KOPT-K1 (cell line): ENCODE measurements around the gene PDE9A.

Experiments used
- H3K27ac ChIP-seq: fragments of 200-600 bp; sonication (generic); 2 replicates; pipeline ENCODE4 v1.5.1; 2016; ENCODE audit warnings: antibody characterized with exemption, mild to moderate bottlenecking, low read depth, low read length; ENCODE audit not compliant: poor library complexity, severe bottlenecking
- H3K36me3 ChIP-seq: fragments of 200-600 bp; sonication (generic); 2 replicates; pipeline ENCODE4 v1.5.1; 2017; ENCODE audit warnings: antibody characterized with exemption, mild to moderate bottlenecking, low read length, moderate library complexity; ENCODE audit not compliant: insufficient read depth
- H3K9me3 ChIP-seq: fragments of 200-600 bp; sonication (generic); 2 replicates; pipeline ENCODE4 v1.5.1; 2017; ENCODE audit warnings: antibody characterized with exemption, low read length, mild to moderate bottlenecking; ENCODE audit not compliant: insufficient read depth, poor library complexity, severe bottlenecking

PDE9A gene

DNA sequence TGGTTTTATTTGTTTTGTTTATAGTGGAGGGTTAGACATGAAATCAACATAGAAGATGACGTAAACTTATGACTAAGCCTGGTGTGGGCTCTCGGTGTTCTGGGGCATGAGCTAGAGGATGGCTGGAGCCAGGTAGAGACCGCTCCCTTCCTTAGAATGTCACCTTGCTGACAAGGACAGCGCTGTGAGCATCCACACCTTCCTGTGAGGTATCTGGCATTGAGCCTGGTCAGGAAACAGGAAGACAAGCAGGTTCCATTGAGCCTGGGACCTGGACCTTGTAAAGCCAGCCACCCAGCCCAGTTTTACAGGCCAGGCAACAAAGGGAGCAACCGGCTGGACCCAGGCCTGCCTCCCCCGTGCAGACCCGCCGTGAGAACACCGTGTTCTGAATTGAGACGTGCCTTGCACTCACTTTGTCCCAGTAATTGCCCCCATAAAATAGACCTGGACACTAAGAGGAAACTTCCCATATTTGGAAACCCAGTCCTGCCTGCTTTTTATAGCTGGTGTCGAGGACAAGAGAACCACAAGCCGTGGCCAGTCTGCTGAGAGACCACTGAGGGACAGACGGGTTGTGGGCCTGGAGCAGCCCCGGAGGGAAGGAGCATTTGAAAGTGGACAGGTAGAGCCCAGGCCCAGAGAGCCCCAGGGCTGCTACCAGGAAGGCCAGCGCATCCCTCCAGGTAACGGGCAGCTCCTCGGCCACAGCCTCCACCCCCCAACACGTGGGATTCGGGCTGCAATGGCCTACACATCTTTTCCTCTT, 78.0 kb downstream of the PDE9A start:
- H3K27ac ChIP-seq, result no peak overlapping the region
- peaks cover 9% of the 10 kb centered on the region for H3K9me3 ChIP-seq
- no peaks in the 10 kb centered on the region for H3K36me3 ChIP-seq

DNA sequence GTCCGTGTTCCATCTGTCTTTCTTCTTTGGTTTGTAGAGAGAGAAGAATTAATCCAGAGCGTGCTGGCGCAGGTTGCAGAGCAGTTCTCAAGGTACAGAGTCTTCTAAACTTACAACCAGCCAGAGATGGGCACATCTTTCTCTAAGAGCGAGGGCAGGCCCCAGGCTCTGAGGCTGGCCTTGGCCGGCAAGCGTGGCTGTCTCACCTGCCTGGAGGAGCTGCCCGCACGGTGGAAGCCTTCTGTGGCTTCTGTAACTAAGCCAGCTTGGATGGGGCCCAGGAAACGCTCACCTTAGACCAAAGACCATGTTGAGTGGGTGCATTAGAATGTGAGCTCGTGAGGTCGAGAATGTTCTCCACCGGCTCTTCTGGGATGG, 78.6 kb downstream of the PDE9A start:
- Histone ChIP-seq H3K9me3 (peaks cover 9% of the 10 kb centered on the region), H3K27ac (no peak overlapping the region), H3K36me3 (no peaks in the 10 kb centered on the region)

DNA sequence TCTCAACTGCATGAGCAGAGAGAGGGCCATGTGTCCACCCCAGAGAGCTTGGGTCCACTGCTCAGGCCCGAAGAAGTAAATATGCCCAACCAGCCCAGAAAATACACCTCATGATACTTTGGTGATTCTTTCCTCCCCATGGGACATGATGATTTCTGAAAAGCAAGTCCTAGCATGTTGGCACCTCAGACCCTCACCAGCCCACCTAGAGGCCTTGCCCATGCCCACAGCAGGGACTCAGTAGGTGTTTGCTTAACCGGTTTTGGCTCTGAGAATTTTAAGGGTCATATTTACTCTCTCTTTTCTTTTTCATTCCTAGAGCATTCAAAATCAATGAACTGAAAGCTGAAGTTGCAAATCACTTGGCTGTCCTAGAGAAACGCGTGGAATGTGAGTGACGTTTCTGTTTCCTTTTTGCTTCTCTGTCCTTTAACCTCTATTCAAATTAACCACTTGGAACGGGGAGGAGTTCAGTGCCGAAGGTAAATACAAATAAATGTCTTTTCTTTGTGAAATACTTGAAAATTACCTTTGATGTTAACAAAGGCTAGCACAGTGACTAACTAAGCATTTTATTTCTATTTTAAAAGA, 79.7 kb downstream of the PDE9A start:
- Histone ChIP-seq H3K9me3 (peaks cover 9% of the 10 kb centered on the region), H3K36me3 (no peaks in the 10 kb centered on the region), H3K27ac (no peak overlapping the region)

DNA sequence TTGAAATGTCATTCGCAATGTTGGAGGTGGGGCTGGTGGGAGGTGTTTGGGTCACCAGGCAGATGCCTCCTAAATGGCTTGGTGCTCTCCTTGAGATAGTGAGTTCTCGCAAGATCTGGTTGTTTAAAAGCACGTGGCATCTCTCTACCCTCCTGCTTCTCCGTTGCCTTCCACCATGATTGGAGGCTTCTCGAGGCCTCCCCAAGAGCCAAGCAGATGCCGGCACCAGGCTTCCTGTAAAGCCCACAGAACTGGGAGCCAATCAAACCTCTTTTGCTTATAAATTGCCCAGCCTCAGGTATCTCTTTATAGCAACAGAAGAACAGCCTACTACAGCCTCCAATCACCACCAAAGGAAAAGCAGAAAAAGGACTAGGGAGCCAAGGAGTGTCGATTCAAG, 80.5 kb downstream of the PDE9A start:
- Histone ChIP-seq H3K36me3 (no peaks in the 10 kb centered on the region), H3K27ac (no peak overlapping the region), H3K9me3 (peaks cover 9% of the 10 kb centered on the region)

DNA sequence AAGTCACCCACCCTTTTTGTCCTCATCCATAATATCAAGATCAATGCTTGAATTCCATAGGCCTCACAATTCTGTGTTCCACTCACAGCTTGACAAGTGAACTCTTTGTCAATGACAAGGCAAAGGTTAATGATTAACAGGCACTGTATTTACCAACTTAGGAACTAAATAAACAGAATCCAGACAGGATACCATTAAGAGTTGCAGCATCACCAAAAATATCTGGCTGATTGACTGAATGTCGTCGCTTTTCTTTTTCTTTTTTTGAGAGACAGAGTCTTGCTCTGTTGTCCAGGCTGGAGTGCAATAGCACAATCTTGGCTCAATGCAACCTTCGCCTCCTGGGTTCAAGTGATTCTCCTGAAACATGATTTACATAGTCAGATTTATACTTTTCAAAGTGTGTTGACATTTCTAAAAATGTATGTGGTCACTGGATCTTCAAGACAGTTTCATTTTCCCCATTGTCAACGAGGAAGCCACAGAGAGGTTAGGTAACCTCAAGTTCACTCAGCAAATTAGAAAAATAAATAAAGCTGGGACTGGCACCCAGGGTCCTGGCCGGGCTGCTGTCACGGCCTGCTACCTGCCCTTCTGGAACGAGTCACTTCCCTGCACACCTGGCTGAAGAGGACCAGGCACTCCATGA, 81.0 kb downstream of the PDE9A start:
- no peaks in the 10 kb centered on the region for H3K36me3 ChIP-seq
- no peak overlapping the region for H3K27ac ChIP-seq

DNA sequence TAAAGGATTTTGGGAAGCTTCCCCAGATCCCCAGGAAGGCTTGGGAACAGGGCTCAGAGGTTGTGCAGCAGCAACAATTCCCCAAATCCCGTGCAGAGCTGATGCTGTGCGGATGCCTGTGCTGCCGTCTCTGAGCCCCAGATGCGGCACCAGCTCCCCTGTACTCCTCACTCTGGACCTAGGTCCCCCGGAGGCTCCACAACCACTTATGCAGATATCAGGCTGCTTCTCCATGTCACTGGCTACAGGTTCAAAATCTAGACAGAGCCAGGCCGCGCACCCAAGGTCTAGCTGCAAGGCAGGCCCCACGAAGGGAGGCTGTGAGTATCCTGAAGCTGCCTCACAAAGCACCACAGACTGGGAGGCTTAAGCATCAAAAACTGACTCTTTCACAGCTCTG, 81.6 kb downstream of the PDE9A start:
- no peaks in the 10 kb centered on the region for H3K9me3 ChIP-seq
- no peak overlapping the region for H3K27ac ChIP-seq
- no peaks in the 10 kb centered on the region for H3K36me3 ChIP-seq

More for the DNA sequence above, 81.0 kb downstream of the PDE9A start:
- H3K9me3 ChIP-seq, result peaks cover 3% of the 10 kb centered on the region

DNA sequence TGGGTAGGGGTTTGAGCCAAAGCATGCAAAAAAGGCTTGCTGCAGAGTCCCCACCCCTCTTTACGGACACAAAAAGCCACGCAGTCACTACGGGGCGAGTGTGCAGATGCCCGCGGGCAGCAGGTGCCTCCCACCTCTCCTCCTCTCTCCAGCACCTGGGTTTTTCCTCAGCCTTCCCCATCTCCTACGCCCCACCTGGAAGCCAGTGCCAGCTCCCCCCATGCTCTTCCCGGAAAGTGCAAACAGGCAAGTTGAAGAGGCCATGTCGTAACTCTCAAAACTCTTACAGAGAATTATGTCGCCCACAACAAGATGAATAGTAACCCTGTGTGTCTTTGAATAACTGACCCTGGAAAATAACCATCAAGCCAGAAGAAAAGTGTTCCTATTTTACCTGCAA, 82.5 kb downstream of the PDE9A start:
- H3K36me3 ChIP-seq, result no peaks in the 10 kb centered on the region
- no peak overlapping the region for H3K27ac ChIP-seq

DNA sequence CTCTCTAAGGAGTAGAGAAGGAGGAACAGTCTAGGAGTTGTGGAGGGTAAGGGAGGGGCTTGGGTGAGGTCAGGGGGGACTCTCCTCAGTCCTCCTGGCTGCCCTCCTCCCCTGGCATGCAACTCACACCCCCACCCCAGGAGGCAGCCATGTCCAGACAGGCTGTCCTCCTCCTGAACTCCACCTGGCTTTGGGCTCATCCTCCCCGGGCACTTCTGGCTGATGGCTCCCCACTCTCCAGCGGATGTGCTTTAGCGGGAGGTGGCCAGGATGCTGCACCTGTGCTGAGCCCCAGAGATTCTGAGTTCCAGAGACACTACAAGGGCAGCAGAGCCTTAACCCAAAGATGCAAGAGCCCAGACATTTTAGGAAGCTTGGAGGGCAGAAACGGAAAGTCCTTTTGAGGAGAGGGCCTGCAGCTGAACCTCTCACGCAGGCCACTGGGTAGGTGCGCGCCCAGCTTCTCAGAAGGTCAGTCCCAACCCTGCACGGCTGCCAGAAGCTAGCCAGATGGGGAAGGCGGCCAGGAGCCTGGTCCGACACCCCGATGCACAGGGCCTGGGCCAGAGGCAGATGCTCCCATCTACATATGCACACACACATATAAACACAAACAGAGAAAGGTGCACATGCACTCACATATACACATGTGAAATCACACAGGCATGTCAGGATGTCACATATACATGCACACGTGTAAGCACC, 83.4 kb downstream of the PDE9A start:
- H3K36me3 ChIP-seq, result no peaks in the 10 kb centered on the region
- H3K9me3 ChIP-seq, result no peaks in the 10 kb centered on the region
- no peak overlapping the region for H3K27ac ChIP-seq

More for the DNA sequence above, 82.5 kb downstream of the PDE9A start:
- H3K9me3 ChIP-seq, result no peaks in the 10 kb centered on the region

DNA sequence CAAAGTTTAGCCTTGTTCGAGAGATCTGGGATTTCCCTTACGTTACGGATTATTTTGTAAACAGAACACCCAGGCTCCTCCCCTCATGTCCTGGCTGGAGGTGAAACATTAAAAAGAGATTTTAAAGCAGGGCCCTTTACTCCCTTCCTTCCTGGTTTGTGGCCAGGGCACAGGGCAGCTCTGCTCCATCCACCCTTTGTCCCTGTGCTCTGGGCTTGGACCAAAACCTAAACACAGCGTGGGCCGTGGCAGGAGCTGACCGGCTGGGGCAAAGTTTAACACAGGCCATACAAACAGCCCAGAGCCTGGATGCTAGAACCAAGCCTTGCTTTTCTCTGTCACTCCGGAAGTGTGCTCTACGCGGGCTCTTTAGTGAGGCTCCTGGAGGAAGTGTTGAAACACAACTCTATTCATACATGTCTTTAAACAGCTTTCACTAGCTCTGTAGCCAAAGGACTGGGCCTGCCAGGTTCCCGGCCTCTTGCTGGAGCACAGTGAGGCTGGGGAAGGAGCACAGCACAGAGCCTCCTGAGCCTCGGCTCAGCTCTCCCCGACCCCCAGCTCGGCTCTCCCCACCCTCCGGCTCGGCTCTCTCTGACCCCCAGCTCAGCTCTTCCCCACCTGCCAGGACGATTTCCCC, 84.7 kb downstream of the PDE9A start:
- Histone ChIP-seq H3K9me3 (no peaks in the 10 kb centered on the region), H3K27ac (no peak overlapping the region)

DNA sequence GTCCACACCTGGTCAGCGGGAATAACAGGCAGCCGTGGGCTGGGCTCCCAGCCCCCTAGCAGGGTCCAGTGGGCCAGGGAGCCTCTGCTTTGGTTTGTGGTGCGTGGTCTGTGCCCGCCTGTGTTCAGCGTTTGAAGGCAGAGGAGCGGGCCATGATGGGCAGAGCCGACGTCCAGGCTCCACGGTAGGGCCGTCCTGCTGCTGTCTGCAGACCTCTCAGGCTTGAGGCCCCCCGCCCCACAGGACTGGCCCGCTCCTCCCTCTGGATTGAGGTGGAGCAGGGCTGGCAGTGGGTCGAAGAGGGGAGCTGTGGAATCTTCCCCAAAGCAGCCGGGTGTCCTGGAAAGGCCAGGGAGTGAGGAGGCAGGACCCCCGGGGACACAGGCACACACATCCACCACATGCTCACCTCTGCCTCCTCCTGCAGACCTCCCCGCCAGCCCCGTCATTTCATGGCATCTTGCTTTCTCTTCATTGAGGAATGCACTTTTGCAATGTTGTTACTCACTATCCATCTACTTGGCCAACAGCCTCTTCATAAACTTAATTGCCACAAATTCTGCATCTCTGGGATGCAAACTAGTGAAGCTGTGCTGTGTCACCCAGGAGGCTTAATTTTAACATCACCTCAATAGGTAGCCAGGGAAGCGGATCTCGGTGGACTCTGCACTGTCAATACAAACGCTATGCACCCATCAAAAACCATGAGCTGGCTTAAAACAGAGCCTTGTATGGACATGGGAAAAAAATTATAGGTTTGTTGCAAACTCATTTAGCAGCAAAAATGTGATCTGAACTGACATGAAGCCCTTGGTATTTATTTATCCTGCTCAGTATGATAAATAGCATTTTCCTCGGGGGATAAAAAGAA, 85.9 kb downstream of the PDE9A start:
- Histone ChIP-seq H3K27ac (no peak overlapping the region), H3K36me3 (no peaks in the 10 kb centered on the region), H3K9me3 (no peaks in the 10 kb centered on the region)

More for the DNA sequence above, 84.7 kb downstream of the PDE9A start:
- H3K36me3 ChIP-seq, result no peaks in the 10 kb centered on the region

DNA sequence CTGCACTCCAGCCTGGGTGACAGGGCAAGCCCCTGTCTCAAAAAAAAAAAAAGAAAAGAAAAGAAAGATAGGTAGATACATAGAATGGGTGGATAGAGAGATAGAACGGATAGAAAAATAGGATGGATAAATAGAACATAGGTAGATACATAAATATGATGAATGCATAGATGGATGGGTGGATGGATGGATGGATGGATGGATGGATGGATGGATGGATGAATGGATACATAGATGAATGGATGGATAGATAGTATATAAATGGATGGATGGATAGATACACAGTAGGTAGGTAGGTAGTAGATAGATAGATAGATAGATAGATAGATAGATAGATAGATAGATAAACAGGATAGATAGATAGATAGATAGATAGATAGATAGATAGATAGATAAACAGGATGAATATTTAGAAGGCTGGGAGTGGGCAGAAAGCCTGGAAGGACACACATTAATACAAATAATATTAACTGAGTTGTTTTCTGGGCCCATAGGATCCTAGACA, 87.0 kb downstream of the PDE9A start:
- Histone ChIP-seq H3K27ac (no peak overlapping the region), H3K36me3 (no peaks in the 10 kb centered on the region)

DNA sequence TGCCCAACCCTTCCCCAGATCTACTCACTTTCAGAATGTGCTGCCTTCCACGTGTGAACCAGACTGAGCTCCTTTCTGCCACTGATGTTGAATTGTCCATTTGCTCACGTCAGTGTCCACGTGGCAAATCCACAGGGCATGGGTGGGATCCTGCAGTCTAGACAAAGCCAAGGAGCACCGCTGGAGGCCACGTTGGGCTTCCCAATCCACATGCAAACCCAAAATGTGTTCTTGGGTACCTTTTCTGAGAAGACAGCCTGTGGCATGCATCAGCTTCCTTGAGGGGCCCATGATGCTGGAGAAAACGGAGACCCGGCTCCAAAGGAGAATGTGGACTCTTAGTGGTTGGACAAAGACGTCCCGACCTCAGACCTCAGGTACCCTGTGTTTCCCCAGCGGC, 87.6 kb downstream of the PDE9A start:
- H3K9me3 ChIP-seq, result no peaks in the 10 kb centered on the region
- H3K36me3 ChIP-seq, result no peaks in the 10 kb centered on the region
- H3K27ac ChIP-seq, result no peak overlapping the region

More for the DNA sequence above, 87.0 kb downstream of the PDE9A start:
- no peaks in the 10 kb centered on the region for H3K9me3 ChIP-seq

DNA sequence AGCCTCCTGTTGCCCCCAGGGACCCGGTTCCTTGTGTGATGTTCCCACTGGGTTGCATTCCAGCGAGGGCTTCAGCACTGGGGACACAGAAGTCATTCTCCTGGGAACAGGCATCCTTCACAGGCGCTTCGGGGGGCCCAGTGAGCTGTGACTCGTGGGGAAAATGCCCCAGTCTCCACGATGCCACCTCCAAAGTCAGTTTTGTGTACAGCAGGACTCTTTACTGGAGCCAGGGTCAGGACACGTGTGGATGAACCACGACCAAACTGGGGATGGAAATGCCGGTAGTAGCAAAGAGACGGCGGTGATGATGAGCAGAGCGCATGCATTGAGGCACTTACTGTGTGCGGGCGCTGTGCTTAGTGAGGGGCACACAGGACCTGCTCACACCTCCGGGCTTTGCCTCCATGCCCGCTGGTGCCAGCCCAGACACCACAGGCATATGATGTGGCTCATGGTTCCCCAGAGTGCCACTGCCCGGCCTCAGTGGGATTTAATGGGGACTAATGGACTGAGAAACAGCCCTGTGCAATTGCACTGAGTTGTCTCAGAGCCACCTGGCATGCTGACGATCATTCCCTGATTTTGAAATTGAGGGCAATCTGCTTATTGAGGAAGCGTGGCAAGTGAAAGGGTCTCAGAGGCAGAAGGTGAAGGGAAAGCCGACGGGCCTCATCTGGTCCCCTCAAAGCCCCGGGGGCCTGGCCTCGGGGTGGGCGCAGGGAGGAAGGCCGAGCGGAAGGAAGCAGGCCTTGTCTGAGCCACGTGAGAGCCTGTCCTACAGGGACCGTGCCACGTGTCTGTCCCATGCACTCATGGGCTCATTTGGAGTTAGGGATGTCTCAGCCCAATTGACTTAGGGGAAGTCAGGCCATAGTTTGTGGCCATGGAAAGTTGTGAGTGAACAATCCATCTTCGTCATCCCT, 91.4 kb downstream of the PDE9A start:
- H3K36me3 ChIP-seq, result no peaks in the 10 kb centered on the region
- no peak overlapping the region for H3K27ac ChIP-seq
- no peaks in the 10 kb centered on the region for H3K9me3 ChIP-seq
